Glutamatergic neuron (in vitro differentiated cells): ENCODE measurements around the gene PLEKHG5. TPM values are rescaled to one million over a fixed set of nuclear protein-coding genes. Genes with fewer than 3 reads are reported as not detected.

Source experiments
- DNase-seq: peaks from one replicate; pipeline ENCODE4 v3.0.0; 2022
- H3K27ac Mint-ChIP-seq: one replicate; pipeline ENCODE4 v1.8.0; 2020; ENCODE audit warnings: mild to moderate bottlenecking, mixed read lengths, inconsistent platforms; ENCODE audit not compliant: unreplicated experiment
- H3K27me3 Mint-ChIP-seq: one replicate; pipeline ENCODE4 v1.8.0; 2020; ENCODE audit warnings: mild to moderate bottlenecking, moderate library complexity, mixed read lengths, inconsistent platforms; ENCODE audit not compliant: unreplicated experiment
- H3K36me3 Mint-ChIP-seq: one replicate; pipeline ENCODE4 v1.8.0; 2020; ENCODE audit warnings: mild to moderate bottlenecking, mixed read lengths, inconsistent platforms; ENCODE audit not compliant: unreplicated experiment
- H3K4me1 Mint-ChIP-seq: one replicate; pipeline ENCODE4 v1.8.0; 2020; ENCODE audit warnings: mild to moderate bottlenecking, low read depth, mixed read lengths, inconsistent platforms; ENCODE audit not compliant: unreplicated experiment
- H3K4me3 Mint-ChIP-seq: one replicate; pipeline ENCODE4 v1.8.0; 2020; ENCODE audit warnings: mild to moderate bottlenecking, mixed read lengths, inconsistent platforms; ENCODE audit not compliant: unreplicated experiment
- H3K9me3 Mint-ChIP-seq: one replicate; pipeline ENCODE4 v1.8.0; 2020; ENCODE audit warnings: mild to moderate bottlenecking, moderate library complexity, mixed read lengths, inconsistent platforms; ENCODE audit not compliant: unreplicated experiment
- CTCF ChIP-seq: fragments of 200-600 bp; sonication (generic); IDR thresholded peaks from one replicate; pipeline ENCODE4 v1.5.0; 2021; ENCODE audit not compliant: partially characterized antibody, unreplicated experiment
- total RNA-seq: library from RNA; stranded (reverse); fragmentation: NEBNext Ultra II Directional; extraction: Animal tissue kit (Norgen Biotek cat#: 25700); gene quantifications from one replicate; pipeline ENCODE4 v1.2.1, GENCODE V29; 2021; ENCODE audit not compliant: unreplicated experiment

Gene PLEKHG5
- total RNA-seq, 1 donor from 2014 or later, result 53.0 TPM

GRCh38 chr1:6491081-6491449, 402 bp downstream of the PLEKHG5 start:
- no peak for DNase-seq
- peak overlapping the region; percentile 78 for H3K4me3 Mint-ChIP-seq
- H3K27ac Mint-ChIP-seq, result no peak overlapping the region
- H3K9me3 Mint-ChIP-seq, result peaks cover 1% of the 10 kb centered on the region
- H3K4me1 Mint-ChIP-seq, result peaks cover 21% of the 10 kb centered on the region
- no peak for TF ChIP-seq CTCF
- H3K27me3 Mint-ChIP-seq, result peaks cover 3% of the 10 kb centered on the region
- no peaks in the 10 kb centered on the region for H3K36me3 Mint-ChIP-seq

- peaks cover 16% of the 10 kb centered on the region for H3K4me1 Mint-ChIP-seq
- no peak overlapping the region for H3K27ac Mint-ChIP-seq
- TF ChIP-seq CTCF, result peak; percentile 56
- peak overlapping the region; percentile 79 for H3K4me3 Mint-ChIP-seq
- peak; percentile 83 for DNase-seq
- H3K36me3 Mint-ChIP-seq, result no peaks in the 10 kb centered on the region
- peaks cover 1% of the 10 kb centered on the region for H3K9me3 Mint-ChIP-seq
- H3K27me3 Mint-ChIP-seq, result peaks cover 3% of the 10 kb centered on the region
Observed at GRCh38 chr1:6490181-6491080, 1.0 kb downstream of the PLEKHG5 start.

GRCh38 chr1:6489799-6490180, 1.7 kb downstream of the PLEKHG5 start:
- peaks cover 16% of the 10 kb centered on the region for H3K4me1 Mint-ChIP-seq
- H3K4me3 Mint-ChIP-seq, result peak overlapping the region; percentile 79
- H3K27ac Mint-ChIP-seq, result no peak overlapping the region
- H3K36me3 Mint-ChIP-seq, result no peaks in the 10 kb centered on the region
- H3K27me3 Mint-ChIP-seq, result peaks cover 3% of the 10 kb centered on the region
- peak; percentile 98 for TF ChIP-seq CTCF
- peak; percentile 85 for DNase-seq
- H3K9me3 Mint-ChIP-seq, result peaks cover 1% of the 10 kb centered on the region

- no peak for DNase-seq
- peaks cover 3% of the 10 kb centered on the region for H3K27me3 Mint-ChIP-seq
- peaks cover 1% of the 10 kb centered on the region for H3K9me3 Mint-ChIP-seq
- H3K27ac Mint-ChIP-seq, result no peak overlapping the region
- no peaks in the 10 kb centered on the region for H3K36me3 Mint-ChIP-seq
- no peak overlapping the region for H3K4me3 Mint-ChIP-seq
- TF ChIP-seq CTCF, result no peak
- H3K4me1 Mint-ChIP-seq, result peaks cover 16% of the 10 kb centered on the region
Observed at GRCh38 chr1:6489383-6489765, 2.1 kb downstream of the PLEKHG5 start.
